Neural progenitor cell (in vitro differentiated cells): ENCODE measurements around the gene HCST. TPM values are rescaled to one million over a fixed set of nuclear protein-coding genes. Genes with fewer than 3 reads are reported as not detected.
"Not testable (repeated sequence)": the region's sequence is repeated elsewhere in the genome, so short reads cannot be mapped to it uniquely, and the experiment has no call there.

Experiments used
- DNase-seq: peaks from one replicate; pipeline ENCODE4 v3.0.0-alpha.2; 2016; ENCODE audit warnings: low spot score
- H2AFZ ChIP-seq: fragments of 200-600 bp; sonication (generic); replicated peaks from 2 replicates; pipeline ENCODE4 v1.6.1; 2016; ENCODE audit warnings: antibody characterized with exemption
- H3F3A ChIP-seq: fragments of 200-600 bp; sonication (generic); 2 replicates; pipeline ENCODE4 v1.6.1; 2016; ENCODE audit warnings: antibody characterized with exemption, low read depth
- H3K27ac ChIP-seq: fragments of 200-600 bp; sonication (generic); 2 replicates; pipeline ENCODE4 v1.5.1; 2016; ENCODE audit warnings: mild to moderate bottlenecking
- H3K27me3 ChIP-seq: fragments of 200-600 bp; sonication (generic); 2 replicates; pipeline ENCODE4 v1.6.1; 2016; ENCODE audit warnings: mild to moderate bottlenecking, moderate library complexity
- H3K36me3 ChIP-seq: fragments of 200-600 bp; sonication (generic); 2 replicates; pipeline ENCODE4 v1.5.1; 2016
- H3K4me1 ChIP-seq: fragments of 200-600 bp; sonication (generic); 2 replicates; pipeline ENCODE4 v1.6.1; 2016; ENCODE audit warnings: mixed run types
- H3K4me2 ChIP-seq: fragments of 200-600 bp; sonication (generic); 2 replicates; pipeline ENCODE4 v1.6.1; 2016
- H3K4me3 ChIP-seq: fragments of 200-600 bp; sonication (generic); 2 replicates; pipeline ENCODE4 v1.5.1; 2016
- H3K79me2 ChIP-seq: fragments of 200-600 bp; sonication (generic); 2 replicates; pipeline ENCODE4 v1.6.1; 2016; ENCODE audit warnings: low read depth
- H3K9ac ChIP-seq: fragments of 200-600 bp; sonication (generic); 2 replicates; pipeline ENCODE4 v1.6.1; 2016
- H3K9me3 ChIP-seq: fragments of 200-600 bp; sonication (generic); 2 replicates; pipeline ENCODE4 v1.5.1; 2016; ENCODE audit warnings: low read depth
- H4K20me1 ChIP-seq: fragments of 200-600 bp; sonication (generic); 2 replicates; pipeline ENCODE4 v1.6.1; 2016; ENCODE audit warnings: low read depth
- H3K27ac Mint-ChIP-seq: 3 replicates; pipeline ENCODE4 v1.8.0; 2021; ENCODE audit warnings: mixed read lengths
- H3K27me3 Mint-ChIP-seq: 2 replicates; pipeline ENCODE4 v1.8.0; 2022; ENCODE audit warnings: low read depth, mild to moderate bottlenecking, inconsistent platforms, moderate library complexity, mixed read lengths; ENCODE audit not compliant: insufficient read depth
- H3K36me3 Mint-ChIP-seq: 3 replicates; pipeline ENCODE4 v1.8.0; 2021; ENCODE audit warnings: mixed read lengths
- H3K4me1 Mint-ChIP-seq: 3 replicates; pipeline ENCODE4 v1.8.0; 2021; ENCODE audit warnings: mixed read lengths
- H3K4me3 Mint-ChIP-seq: 3 replicates; pipeline ENCODE4 v1.8.0; 2021; ENCODE audit warnings: mild to moderate bottlenecking, moderate library complexity, mixed read lengths
- H3K9me3 Mint-ChIP-seq: 3 replicates; pipeline ENCODE4 v1.8.0; 2020; ENCODE audit warnings: mixed read lengths
- CTCF ChIP-seq: fragments of 200-600 bp; sonication (generic); IDR thresholded peaks from 2 replicates; pipeline ENCODE4 v1.5.1; 2017; ENCODE audit warnings: antibody characterized with exemption, mild to moderate bottlenecking
- EZH2 ChIP-seq: fragments of 200-600 bp; sonication (generic); IDR thresholded peaks from 2 replicates; pipeline ENCODE4 v1.6.1; 2017; ENCODE audit warnings: antibody characterized with exemption, mild to moderate bottlenecking, moderate library complexity
- EZH2phosphoT487 ChIP-seq: fragments of 200-600 bp; sonication (generic); IDR thresholded peaks from 2 replicates; pipeline ENCODE4 v1.6.1; 2017; ENCODE audit warnings: antibody characterized with exemption
- total RNA-seq: library from RNA; depleted of rRNA; stranded (reverse); fragments of >200 nt; gene quantifications from 2 replicates; pipeline ENCODE4 v1.2.3, GENCODE V29; 2015; ENCODE audit warnings: low replicate concordance

The HCST gene
- total RNA-seq, 1 donor from 2014 or later, result not detected

- H3K4me1 ChIP-seq, result peaks cover 8% of the 10 kb centered on the region
- H3F3A ChIP-seq, result peaks cover 33% of the 10 kb centered on the region
- DNase-seq, result peak; percentile 99
- no peaks in the 10 kb centered on the region for H3K36me3 ChIP-seq
- peak overlapping the region; percentile 90 for H3K4me2 ChIP-seq
- H2AFZ ChIP-seq, result peak overlapping the region; percentile 92
- H3K27ac ChIP-seq, result peak overlapping the region; percentile 30
- peaks cover 12% of the 10 kb centered on the region for H3K27me3 Mint-ChIP-seq
- TF ChIP-seq CTCF (no peak), EZH2 (peak; percentile 26)
- H4K20me1 ChIP-seq, result no peaks in the 10 kb centered on the region
- no peaks in the 10 kb centered on the region for H3K27me3 ChIP-seq
- H3K79me2 ChIP-seq, result no peaks in the 10 kb centered on the region
- H3K9ac ChIP-seq, result no peak overlapping the region
- peaks cover 19% of the 10 kb centered on the region for H3K4me1 Mint-ChIP-seq
- peak overlapping the region; percentile 92 for H3K27ac Mint-ChIP-seq
- peak overlapping the region; percentile 74 for H3K4me3 ChIP-seq
- H3K9me3 ChIP-seq, result no peaks in the 10 kb centered on the region
- H3K36me3 Mint-ChIP-seq, result peaks cover 24% of the 10 kb centered on the region
- peak overlapping the region; percentile 95 for H3K4me3 Mint-ChIP-seq
- peaks cover 2% of the 10 kb centered on the region for H3K9me3 Mint-ChIP-seq
These were observed 32.8 kb upstream of the HCST start for GRCh38 chr19:35869327-35870123.

GRCh38 chr19:35870124-35870736 lies 32.1 kb upstream of the HCST start:
- not testable (repeated sequence) for H3K27me3 ChIP-seq, H3K27ac ChIP-seq, H3K9me3 ChIP-seq, H3K79me2 ChIP-seq, H3K4me1 ChIP-seq, H3K36me3 ChIP-seq, H3K9me3 Mint-ChIP-seq, H3K9ac ChIP-seq, H4K20me1 ChIP-seq
- H3K36me3 Mint-ChIP-seq, result peaks cover 23% of the 10 kb centered on the region
- Histone ChIP-seq H3K4me2 (peak overlapping the region; percentile 90), H3K4me3 (peak overlapping the region; percentile 74), H3F3A (peaks cover 33% of the 10 kb centered on the region), H2AFZ (peak overlapping the region; percentile 92)
- DNase-seq, result peak; percentile 96
- H3K27me3 Mint-ChIP-seq, result peaks cover 12% of the 10 kb centered on the region
- H3K4me3 Mint-ChIP-seq, result peak overlapping the region; percentile 95
- peak overlapping the region; percentile 89 for H3K27ac Mint-ChIP-seq
- H3K4me1 Mint-ChIP-seq, result peaks cover 19% of the 10 kb centered on the region

- H3K27ac Mint-ChIP-seq, result no peak overlapping the region
- no peak overlapping the region for H3K9ac ChIP-seq
- H3K36me3 ChIP-seq, result no peaks in the 10 kb centered on the region
These were observed 31.5 kb upstream of the HCST start for GRCh38 chr19:35870798-35871197.

More at GRCh38 chr19:35870798-35871197, 31.5 kb upstream of the HCST start:
- Histone ChIP-seq H3K4me2 (peak overlapping the region; percentile 90), H3K4me3 (no peak overlapping the region), H4K20me1 (no peaks in the 10 kb centered on the region), H3K27ac (no peak overlapping the region), H3K27me3 (no peaks in the 10 kb centered on the region), H3K9me3 (no peaks in the 10 kb centered on the region), H3K79me2 (no peaks in the 10 kb centered on the region), H3K4me1 (peaks cover 8% of the 10 kb centered on the region), H3F3A (peaks cover 33% of the 10 kb centered on the region), H2AFZ (no peak overlapping the region)
- TF ChIP-seq EZH2phosphoT487 (no peak), CTCF (peak; percentile 24)
- Mint-ChIP-seq H3K9me3 (peaks cover 2% of the 10 kb centered on the region), H3K27me3 (peaks cover 12% of the 10 kb centered on the region), H3K36me3 (peaks cover 18% of the 10 kb centered on the region), H3K4me3 (peak overlapping the region; percentile 95), H3K4me1 (peaks cover 19% of the 10 kb centered on the region)
- DNase-seq, result no peak
